ENCODE results near the gene SLC43A3.

Gene SLC43A3

GRCh38 chr11:57426439-57426928, 437 bp downstream of the SLC43A3 start:
- DNase-seq = peak; percentile 57

DNA sequence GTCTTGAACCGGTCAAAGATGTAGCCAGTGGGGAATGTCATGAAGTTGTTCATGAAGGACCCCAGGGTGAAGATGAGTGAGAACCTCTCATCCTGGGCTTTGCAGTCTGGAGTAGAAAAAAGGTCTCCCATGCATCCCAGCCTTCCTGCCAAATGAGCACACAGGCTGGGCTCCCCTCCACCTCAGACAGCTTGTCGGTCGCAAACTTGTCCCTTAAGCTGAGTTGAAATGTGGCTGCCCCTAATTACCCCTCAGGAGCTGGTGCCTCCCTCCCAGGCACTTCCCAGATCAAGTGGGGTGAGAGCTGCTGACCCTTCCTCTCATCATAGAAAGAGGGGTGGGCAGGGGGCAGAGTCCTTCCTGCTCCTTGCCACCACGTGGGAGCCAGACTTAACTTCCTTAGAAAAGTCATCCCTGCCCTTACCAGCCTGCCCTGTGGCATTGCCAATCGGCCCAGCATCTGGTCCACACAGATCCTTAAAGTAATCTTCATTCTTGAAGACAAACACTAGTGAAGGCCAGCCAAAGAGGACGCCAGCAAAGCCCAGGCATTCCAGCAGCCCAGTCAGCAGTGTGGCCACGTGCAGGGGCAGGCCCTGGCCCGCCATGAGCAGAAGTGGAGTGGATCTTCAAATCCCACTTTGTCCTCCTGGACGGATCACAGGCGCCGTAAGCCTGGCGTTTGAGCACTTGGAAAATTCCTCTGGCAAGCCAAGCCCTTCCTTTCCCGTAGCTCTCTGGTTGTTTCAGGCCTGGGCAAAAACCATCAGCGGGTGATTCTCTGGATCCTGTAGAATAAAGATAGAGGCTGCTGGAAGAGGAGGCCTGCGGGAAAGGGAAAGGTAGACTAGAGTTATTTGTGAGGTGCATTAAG, 1.1 kb downstream of the SLC43A3 start:
- peak; percentile 41 for DNase-seq

DNA sequence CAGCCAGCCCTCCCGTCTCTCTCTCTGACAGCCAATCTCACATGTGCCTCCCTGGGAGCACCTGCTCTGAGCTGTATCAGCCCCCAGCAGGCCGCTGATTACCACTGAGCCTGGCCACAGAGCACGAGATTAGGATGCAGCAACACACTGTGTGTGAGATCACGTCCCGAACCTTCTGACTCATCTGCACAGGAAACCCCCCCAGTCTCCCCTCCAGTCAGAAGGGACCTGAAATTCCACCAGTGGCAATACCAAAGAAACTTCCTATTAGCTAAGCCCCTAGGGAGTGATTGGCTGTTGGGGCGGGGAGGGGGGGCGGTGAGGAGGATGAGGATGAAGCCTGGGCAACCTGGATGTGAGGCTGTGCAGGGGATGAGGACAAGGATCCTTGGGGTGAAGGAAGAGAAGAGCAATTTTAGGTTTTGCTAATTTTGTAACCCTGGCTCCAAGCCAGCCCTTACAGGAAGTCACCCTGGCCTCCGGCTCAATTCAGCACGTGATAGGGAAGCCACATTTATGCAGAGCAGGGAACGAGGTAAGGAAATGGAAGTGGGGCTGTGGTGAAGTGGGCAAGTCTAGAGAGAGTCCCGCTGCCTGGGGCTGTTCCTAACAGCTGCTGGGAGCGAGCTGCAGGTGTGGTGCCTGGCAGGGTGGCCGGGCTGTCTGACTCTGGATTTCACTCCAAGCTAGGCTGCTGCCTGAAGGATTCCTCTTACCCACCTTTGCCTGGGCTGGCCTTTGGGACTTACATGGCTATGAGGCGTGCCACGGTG, 1.9 kb downstream of the SLC43A3 start:
- DNase-seq = peak; percentile 97

- DNase-seq = no peak
Observed at GRCh38 chr11:57424137-57424791, 2.7 kb downstream of the SLC43A3 start.

DNA sequence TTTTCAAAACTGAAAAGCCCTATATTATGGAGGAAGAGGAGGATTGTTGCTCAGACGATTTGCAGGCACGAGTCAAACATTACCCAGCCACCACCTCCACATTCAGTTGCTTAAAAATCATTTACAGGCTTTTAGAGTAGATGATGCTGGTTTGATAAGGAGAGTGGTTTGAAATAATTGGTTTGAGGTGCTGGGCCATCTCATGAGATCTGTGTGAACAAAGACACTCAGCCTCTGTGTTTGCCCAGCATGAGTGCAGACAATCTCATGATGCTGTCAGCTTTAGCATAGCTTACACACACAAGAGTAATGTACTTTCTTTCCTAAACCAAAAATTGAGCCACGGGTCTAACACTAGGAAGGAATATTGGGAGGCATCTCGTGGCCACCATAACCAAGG, 4.3 kb downstream of the SLC43A3 start:
- no peak for DNase-seq

DNA sequence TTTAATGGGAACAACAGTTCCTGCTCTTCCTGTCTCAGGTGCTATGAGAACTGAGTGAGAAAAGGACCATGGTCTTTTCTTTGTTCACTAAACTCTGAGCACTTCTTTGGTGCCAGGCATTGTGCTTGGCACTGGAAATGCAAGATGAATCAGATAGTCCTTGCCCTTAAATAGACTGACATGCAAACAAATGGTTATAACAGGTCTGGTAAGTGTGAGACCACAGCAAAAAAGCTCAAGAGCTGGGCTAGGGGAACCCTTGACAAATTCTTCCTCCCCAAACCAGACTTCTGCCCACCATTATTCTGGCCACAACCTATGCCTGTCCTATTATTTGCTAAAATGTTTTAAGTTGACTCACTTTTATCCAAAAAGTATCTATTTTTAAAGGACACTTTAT, 5.1 kb downstream of the SLC43A3 start:
- no peak for DNase-seq

DNA sequence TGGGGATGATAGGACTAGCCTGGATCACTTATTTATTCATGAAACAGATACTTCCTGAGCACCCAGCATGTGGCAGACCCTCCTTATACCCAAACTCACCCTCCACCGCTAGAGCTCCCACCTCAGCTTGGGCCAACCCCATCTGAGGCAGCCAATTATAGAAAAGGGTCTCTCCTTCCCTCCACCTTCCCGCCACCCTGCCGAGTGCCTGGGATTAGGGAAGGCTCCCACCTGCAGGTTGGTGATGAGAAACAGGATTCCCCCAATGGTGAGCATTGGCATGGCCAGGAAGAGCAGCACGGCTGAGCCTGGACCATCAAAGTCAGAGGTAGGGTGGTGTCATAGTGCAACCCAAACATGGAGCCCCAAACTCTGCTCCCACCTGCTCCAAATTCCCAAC, 5.9 kb downstream of the SLC43A3 start:
- DNase-seq = no peak

DNA sequence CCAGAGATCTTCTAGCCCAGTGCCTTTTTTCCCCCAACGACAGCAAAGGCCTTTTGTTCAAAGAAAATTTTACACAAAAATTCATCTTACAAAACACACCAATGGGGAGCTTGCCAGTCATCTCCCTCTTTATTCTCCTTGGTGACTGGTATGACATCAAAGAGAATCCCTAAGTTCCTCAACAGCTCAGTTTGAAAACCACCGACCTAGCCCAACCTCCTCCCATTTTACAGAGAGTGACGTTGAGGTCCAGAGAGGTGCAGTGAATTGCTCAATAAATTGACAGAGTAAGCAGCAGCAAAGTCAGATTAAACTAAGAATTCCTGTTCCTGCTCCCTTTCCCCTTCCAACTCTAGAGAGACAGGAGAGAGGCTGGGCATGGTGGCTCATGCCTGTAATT, 7.8 kb downstream of the SLC43A3 start:
- no peak for DNase-seq

GRCh38 chr11:57418131-57418530, 8.8 kb downstream of the SLC43A3 start:
- no peak for DNase-seq

- DNase-seq = no peak
Observed at GRCh38 chr11:57417056-57417455, 9.9 kb downstream of the SLC43A3 start.

DNA sequence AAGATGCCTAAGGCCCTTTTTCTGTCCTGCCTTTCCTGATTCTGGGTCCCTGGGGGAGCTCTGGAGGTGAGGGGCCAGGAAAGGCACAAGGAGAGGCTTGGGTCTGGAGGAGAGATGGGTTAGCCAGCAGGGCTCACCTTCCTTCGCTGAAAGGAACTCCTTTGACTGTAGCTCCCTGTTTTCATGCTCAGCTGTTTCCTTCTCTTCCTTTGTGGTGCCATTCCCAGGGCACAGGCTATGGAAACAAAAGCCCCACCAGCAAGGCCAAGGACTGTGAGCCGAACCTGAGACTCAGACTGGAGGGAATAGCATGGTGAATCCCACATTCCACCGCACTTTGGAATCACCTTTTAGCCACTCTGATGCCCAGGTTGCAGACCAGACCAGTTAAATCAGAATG, 10.5 kb downstream of the SLC43A3 start:
- DNase-seq = no peak

- DNase-seq = no peak
Observed at GRCh38 chr11:57414612-57415212, 12.2 kb downstream of the SLC43A3 start.

- DNase-seq = no peak
Observed at GRCh38 chr11:57413681-57414080, 13.2 kb downstream of the SLC43A3 start.

DNA sequence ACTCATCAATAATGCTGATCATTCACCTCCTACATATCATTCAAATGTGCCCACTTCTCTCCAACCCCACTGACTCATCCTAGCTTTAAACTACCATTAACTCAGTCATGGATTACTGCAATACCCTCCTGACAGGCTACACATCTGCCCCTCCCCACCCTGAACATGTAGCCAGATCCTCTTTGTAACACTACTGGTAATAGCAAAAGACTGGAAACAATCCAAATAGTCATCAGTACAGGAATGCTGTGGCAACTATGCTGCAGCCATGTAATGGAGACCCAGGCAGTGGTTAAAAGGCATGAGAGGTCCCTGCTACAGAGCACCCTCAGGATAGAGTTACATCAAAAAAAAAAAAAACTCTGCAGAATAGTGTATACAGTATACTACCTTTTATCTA, 16.6 kb downstream of the SLC43A3 start:
- no peak for DNase-seq

- no peak for DNase-seq
Observed at GRCh38 chr11:57409321-57410100, 17.4 kb downstream of the SLC43A3 start.

DNA sequence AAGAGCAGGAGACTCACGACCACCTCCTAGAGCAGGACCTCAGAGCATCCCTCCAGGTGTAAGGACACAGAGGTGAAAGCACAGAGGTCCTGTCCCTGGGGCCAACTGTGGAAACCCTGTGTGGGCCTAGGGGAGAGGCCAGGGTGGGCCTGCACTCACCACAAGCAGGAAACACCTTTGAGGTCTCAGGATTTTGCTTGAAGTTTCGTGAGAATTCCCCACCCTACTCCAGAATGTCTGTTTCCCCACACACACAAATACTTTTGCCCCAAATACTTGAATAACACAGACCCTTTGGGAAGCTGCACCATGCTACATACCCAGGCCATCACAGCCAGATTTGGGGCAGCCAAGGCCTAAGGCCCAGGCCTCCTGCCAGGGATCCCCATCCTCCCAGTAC, 18.1 kb downstream of the SLC43A3 start:
- no peak for DNase-seq

- no peak for DNase-seq
Observed at GRCh38 chr11:57407941-57408475, 18.9 kb downstream of the SLC43A3 start.

DNA sequence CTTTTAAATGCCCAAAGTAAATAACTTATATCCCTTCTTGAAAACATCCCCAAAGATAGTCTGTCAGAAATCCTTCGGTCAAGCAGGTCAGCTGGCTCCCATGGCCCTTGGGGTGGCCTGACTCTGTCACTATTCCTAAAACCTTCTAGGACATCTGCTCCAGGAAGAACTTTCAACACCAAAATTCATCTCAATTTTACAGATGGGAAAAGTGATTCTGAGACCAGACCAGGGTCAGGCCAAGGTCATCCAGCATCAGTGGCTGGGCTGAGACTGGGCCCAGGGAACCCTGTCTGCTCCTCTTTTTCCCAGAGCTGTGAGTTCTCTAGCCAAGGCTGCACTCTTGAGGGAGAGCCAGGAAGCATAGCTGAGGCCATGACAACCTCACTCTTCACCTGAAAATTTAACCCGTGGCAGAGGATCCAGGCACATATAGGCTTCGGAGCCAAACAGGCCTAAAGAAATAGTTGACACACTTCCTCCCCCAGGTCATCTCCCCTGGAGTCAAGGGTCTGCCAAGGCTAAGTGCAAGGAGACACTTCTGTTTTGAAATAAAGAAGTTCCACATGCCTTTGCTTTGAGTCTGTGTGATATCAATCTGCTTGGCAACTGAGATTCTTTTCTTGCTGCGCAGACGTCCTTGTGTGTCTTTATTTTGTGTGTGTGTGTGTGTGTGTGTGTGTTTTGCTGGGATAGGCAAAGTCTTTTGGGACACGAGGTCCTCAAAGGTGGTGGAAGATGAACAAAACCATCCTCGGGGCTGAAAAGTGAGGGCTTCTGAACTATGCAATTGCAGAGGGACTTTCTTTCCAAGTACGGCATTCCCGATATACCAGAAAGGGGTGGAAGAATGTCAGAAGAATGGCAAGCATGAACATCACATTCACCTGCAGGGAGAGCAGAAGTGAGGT, 19.7 kb downstream of the SLC43A3 start:
- no peak for DNase-seq

DNA sequence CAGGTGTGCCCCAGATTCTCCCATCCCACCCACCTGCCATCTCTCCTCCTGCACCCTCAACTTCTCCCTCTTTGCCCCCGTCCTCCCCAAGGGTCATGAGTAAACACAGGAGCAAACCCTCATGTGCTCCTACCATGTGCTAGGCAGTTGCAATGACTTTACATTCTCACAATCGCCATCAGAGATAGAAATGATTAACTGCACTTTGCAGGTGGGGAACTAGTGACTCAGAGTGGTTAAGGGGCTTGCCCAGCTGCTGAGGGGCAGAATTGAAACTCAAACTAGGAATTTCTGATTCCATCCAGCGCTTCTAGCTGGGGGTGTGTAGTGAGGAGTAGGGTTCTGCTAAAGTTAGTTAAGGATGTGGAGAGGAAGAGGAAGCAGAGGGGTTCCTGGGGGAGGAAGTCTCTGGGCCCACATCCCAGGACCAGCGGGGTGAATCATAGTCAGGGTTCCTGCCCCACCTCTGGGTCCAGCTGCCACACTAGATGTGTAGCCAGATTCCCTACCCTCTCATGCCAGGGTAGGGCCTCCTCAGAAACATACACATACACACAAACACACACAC, 20.5 kb downstream of the SLC43A3 start:
- DNase-seq = no peak

DNA sequence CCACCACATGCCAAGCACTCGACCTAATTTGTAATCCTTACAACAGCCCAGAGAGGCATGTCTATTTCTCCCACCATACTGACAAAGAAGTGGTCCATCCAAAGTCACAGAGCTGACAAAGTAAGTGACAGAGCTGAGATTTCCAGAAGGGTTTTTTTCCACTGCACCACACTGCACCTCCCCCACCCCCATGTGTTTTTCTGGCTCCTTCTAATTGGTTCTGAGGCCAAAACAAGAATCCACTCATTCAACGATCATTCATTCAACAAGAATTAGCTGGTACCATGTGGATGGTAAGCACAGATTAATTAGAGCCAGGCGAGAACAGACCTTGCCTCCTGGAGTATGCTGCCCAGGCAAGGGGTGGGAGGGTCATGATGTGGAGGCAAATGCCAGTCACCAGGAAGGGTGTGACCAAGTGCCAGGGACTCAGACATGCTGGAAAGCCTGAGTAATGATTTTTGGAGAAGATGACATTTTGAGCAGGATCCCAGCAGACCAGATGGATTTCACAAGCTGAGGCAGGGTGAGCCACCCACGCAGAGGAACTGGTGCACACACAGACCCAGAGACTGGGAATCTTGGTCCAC, 21.6 kb downstream of the SLC43A3 start:
- DNase-seq = no peak

Measured in OCI-M1 (cell line).